Spleen (tissue), 7 donors: ENCODE measurements around the gene MYH7.

Experiments
- POLR2A ChIP-seq, 3 donors: fragments of 450-650 bp; IDR thresholded peaks; one replicate each; pipeline ENCODE4 v1.5.1; 2017; ENCODE audit warnings: antibody characterized with exemption in 3 of 3, mild to moderate bottlenecking in 1 of 3
- POLR2AphosphoS5 ChIP-seq, 3 donors: sonication (generic); formaldehyde crosslinking; IDR thresholded peaks; one replicate each; pipeline ENCODE4 v1.5.1; 2017; ENCODE audit warnings: antibody characterized with exemption in 3 of 3
- TF ChIP-seq, protein P1 (sequence below), 11 experiments: fragments of 200-600 bp in 7 of 11; fragments of 450-650 bp in 4 of 11; sonication (generic) in 4 of 11; IDR thresholded peaks in 8 of 11; conservative IDR thresholded peaks in 3 of 11; 1 replicate in 7 of 11; 2 replicates in 4 of 11; pipeline versions ENCODE4 v1.4.0 to v1.8.0; 2016 to 2021; ENCODE audit warnings: antibody characterized with exemption in 11 of 11, inconsistent platforms in 4 of 11, mild to moderate bottlenecking in 1 of 11
- donor health status: DM: no; HTN: no; CAD: no; lungs with moderate emphysema.
- donor health status: DM: no; HTN: no; CAD: no.
- donor health status: DM: no; HTN: no; CAD: no.

DNA sequence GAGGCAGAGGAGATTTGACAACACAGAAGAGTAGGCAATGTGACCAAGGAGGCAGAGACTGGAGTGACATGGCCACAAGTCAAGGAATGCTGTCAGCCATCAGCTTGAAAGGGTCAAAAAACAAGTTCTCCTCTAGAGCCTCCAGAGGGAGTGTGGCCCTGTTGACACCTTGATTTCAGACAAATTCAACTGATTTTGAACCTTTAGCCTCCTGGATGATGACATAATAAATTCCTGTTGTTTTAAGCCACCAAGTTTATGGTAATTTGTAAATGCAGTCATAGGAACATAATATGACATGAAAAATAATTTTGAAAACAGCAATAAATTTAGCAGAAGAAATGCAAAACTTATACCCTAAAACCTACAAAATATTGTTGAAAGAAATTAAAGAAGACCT lies 25.5 kb upstream of the MYH7 start:
- no peak for TF ChIP-seq POLR2AphosphoS5 (IDR thresholded peaks at IDR 0.05)
- TF ChIP-seq, protein P1, sequence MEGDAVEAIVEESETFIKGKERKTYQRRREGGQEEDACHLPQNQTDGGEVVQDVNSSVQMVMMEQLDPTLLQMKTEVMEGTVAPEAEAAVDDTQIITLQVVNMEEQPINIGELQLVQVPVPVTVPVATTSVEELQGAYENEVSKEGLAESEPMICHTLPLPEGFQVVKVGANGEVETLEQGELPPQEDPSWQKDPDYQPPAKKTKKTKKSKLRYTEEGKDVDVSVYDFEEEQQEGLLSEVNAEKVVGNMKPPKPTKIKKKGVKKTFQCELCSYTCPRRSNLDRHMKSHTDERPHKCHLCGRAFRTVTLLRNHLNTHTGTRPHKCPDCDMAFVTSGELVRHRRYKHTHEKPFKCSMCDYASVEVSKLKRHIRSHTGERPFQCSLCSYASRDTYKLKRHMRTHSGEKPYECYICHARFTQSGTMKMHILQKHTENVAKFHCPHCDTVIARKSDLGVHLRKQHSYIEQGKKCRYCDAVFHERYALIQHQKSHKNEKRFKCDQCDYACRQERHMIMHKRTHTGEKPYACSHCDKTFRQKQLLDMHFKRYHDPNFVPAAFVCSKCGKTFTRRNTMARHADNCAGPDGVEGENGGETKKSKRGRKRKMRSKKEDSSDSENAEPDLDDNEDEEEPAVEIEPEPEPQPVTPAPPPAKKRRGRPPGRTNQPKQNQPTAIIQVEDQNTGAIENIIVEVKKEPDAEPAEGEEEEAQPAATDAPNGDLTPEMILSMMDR (IDR thresholded peaks at IDR 0.05 in 8 of 11, conservative IDR thresholded peaks at IDR 0.05 in 3 of 11): no peak
- no peak for TF ChIP-seq POLR2A (IDR thresholded peaks at IDR 0.05)
